HepG2 (cell line): Measurements from ENCODE around the gene CASKIN2. TPM values are rescaled to one million over a fixed set of nuclear protein-coding genes. Genes with fewer than 3 reads are reported as not detected.

Source experiments
- FOXC1 ChIP-seq: sonication (generic); formaldehyde crosslinking; IDR thresholded peaks from 2 replicates; pipeline ENCODE4 v1.8.0; 2022; ENCODE audit warnings: mild to moderate bottlenecking, missing genetic modification reagents, borderline replicate concordance
- GABPB1 ChIP-seq: IDR thresholded peaks from 2 replicates; pipeline ENCODE4 v1.6.1; 2016; ENCODE audit warnings: mild to moderate bottlenecking, missing genetic modification reagents, moderate library complexity, missing compliant biosample characterization
- GFI1 ChIP-seq: sonication (generic); formaldehyde crosslinking; IDR thresholded peaks from 2 replicates; pipeline ENCODE4 v1.5.0; 2020; ENCODE audit warnings: missing genetic modification reagents, mild to moderate bottlenecking, borderline replicate concordance
- KLF12 ChIP-seq: sonication (generic); formaldehyde crosslinking; IDR thresholded peaks from 2 replicates; pipeline ENCODE4 v1.4.0; 2020; ENCODE audit warnings: missing genetic modification reagents, borderline replicate concordance
- MATR3 ChIP-seq: sonication (generic); formaldehyde crosslinking; IDR thresholded peaks from 2 replicates; pipeline ENCODE4 v1.4.0; 2020; ENCODE audit warnings: missing genetic modification reagents
- NFIB ChIP-seq: sonication (generic); formaldehyde crosslinking; IDR thresholded peaks from 2 replicates; pipeline ENCODE4 v1.9.0; 2021; ENCODE audit warnings: missing genetic modification reagents, mild to moderate bottlenecking, borderline replicate concordance
- PRMT3 ChIP-seq: sonication (generic); formaldehyde crosslinking; IDR thresholded peaks from 2 replicates; pipeline ENCODE4 v1.8.1; 2022; ENCODE audit warnings: low read depth, mild to moderate bottlenecking, moderate library complexity, missing genetic modification reagents, borderline replicate concordance
- RBM39 ChIP-seq: fragments of 200-400 bp; formaldehyde crosslinking; IDR thresholded peaks from one replicate; pipeline ENCODE4 v1.6.1; 2018; ENCODE audit warnings: antibody characterized with exemption, mild to moderate bottlenecking, low read depth, low read length; ENCODE audit not compliant: poor library complexity, severe bottlenecking
- RELA ChIP-seq: sonication (generic); formaldehyde crosslinking; IDR thresholded peaks from 2 replicates; pipeline ENCODE4 v1.4.0; 2020; ENCODE audit warnings: missing genetic modification reagents
- SAP130 ChIP-seq: IDR thresholded peaks from 2 replicates; pipeline ENCODE4 v1.6.1; 2016; ENCODE audit warnings: low read depth
- SMYD3 ChIP-seq: sonication (generic); formaldehyde crosslinking; IDR thresholded peaks from 2 replicates; pipeline ENCODE4 v1.8.1; 2023; ENCODE audit warnings: mild to moderate bottlenecking, missing genetic modification reagents
- SOX5 ChIP-seq: IDR thresholded peaks from 2 replicates; pipeline ENCODE4 v1.6.1; 2016; ENCODE audit warnings: borderline replicate concordance
- TBX3 ChIP-seq: fragments of 450-650 bp; IDR thresholded peaks from 2 replicates; pipeline ENCODE4 v1.6.1; 2017; ENCODE audit warnings: antibody characterized with exemption, mild to moderate bottlenecking, inconsistent platforms, borderline replicate concordance
- TCF12 ChIP-seq, 2 experiments: fragments of 450-650 bp in 1 of 2; sonication (generic) in 1 of 2; formaldehyde crosslinking in 1 of 2; IDR thresholded peaks; 2 replicates each; pipeline versions ENCODE4 v1.6.1 to v1.8.0; 2017 to 2022; ENCODE audit warnings: antibody characterized with exemption in 1 of 2, mild to moderate bottlenecking in 1 of 2, missing genetic modification reagents in 1 of 2, moderate library complexity in 1 of 2
- ZC3H4 ChIP-seq: sonication (generic); formaldehyde crosslinking; IDR thresholded peaks from 2 replicates; pipeline ENCODE4 v1.4.0; 2020; ENCODE audit warnings: missing genetic modification reagents, borderline replicate concordance
- ZNF235 ChIP-seq: sonication (generic); formaldehyde crosslinking; IDR thresholded peaks from 2 replicates; pipeline ENCODE4 v1.8.1; 2023; ENCODE audit warnings: mild to moderate bottlenecking, missing genetic modification reagents, borderline replicate concordance
- ZNF350 ChIP-seq: sonication (generic); formaldehyde crosslinking; IDR thresholded peaks from 2 replicates; pipeline ENCODE4 v1.4.0; 2020; ENCODE audit warnings: mild to moderate bottlenecking, low read depth, missing genetic modification reagents, borderline replicate concordance
- ZNF446 ChIP-seq: sonication (generic); formaldehyde crosslinking; IDR thresholded peaks from 2 replicates; pipeline ENCODE4 v1.5.0; 2020; ENCODE audit warnings: mild to moderate bottlenecking, missing genetic modification reagents
- ZNF530 ChIP-seq: sonication (generic); formaldehyde crosslinking; IDR thresholded peaks from 2 replicates; pipeline ENCODE4 v1.5.0; 2020; ENCODE audit warnings: low read depth, mild to moderate bottlenecking, missing genetic modification reagents
- ZNF589 ChIP-seq: sonication (generic); formaldehyde crosslinking; conservative IDR thresholded peaks from 2 replicates; pipeline ENCODE4 v1.8.0; 2022; ENCODE audit warnings: mild to moderate bottlenecking, moderate library complexity, missing genetic modification reagents
- ZNF605 ChIP-seq: sonication (generic); formaldehyde crosslinking; IDR thresholded peaks from 2 replicates; pipeline ENCODE4 v1.8.0; 2022; ENCODE audit warnings: mild to moderate bottlenecking, missing genetic modification reagents
- ZNF615 ChIP-seq: sonication (generic); formaldehyde crosslinking; IDR thresholded peaks from 2 replicates; pipeline ENCODE4 v1.5.0; 2020; ENCODE audit warnings: mild to moderate bottlenecking, missing genetic modification reagents, borderline replicate concordance
- ZNF737 ChIP-seq: sonication (generic); formaldehyde crosslinking; IDR thresholded peaks from 2 replicates; pipeline ENCODE4 v1.5.0; 2020; ENCODE audit warnings: missing genetic modification reagents, mild to moderate bottlenecking, borderline replicate concordance
- polyA plus RNA-seq, 8 experiments: library from polyadenylated mRNA; depleted of rRNA in 3 of 8; stranded (reverse) in 7 of 8; unstranded in 1 of 8; fragments of >200 nt; fragmentation: Illumina TruSeq in 4 of 8; extraction: Trizol in 4 of 8; gene quantifications; 2 replicates each; pipeline versions ENCODE4 v1.2.1 to v1.2.3, GENCODE V29; 2011 to 2016; ENCODE audit warnings: low read depth in 4 of 8, missing spikeins in 1 of 8, mixed read lengths in 1 of 8; ENCODE audit not compliant: insufficient read depth in 1 of 8
- total RNA-seq, 5 experiments: library from RNA; depleted of rRNA; stranded (reverse); fragments of >200 nt; fragmentation: Illumina TruSeq; extraction: Trizol; gene quantifications; 2 replicates each; pipeline ENCODE4 v1.2.3, GENCODE V29; 2016; ENCODE audit warnings: low read depth in 1 of 5
- TF ChIP-seq, protein P1 (sequence below): sonication (generic); IDR thresholded peaks from 2 replicates; pipeline ENCODE4 v1.6.1; 2016; ENCODE audit warnings: low read depth, borderline replicate concordance
- TF ChIP-seq, protein P2 (sequence below): sonication (generic); formaldehyde crosslinking; IDR thresholded peaks from 2 replicates; pipeline ENCODE4 v1.4.0; 2020; ENCODE audit warnings: mild to moderate bottlenecking, missing genetic modification reagents
- TF ChIP-seq, protein P3 (sequence below): sonication (generic); formaldehyde crosslinking; IDR thresholded peaks from 2 replicates; pipeline ENCODE4 v1.5.1; 2020; ENCODE audit warnings: mild to moderate bottlenecking, missing genetic modification reagents, borderline replicate concordance

The CASKIN2 gene
- total and polyA plus RNA-seq, 2 of the 13 experiments (the other 11 are each of a cell fraction or from before 2014, with no cell fraction given): 5.2 to 7.8 TPM

DNA sequence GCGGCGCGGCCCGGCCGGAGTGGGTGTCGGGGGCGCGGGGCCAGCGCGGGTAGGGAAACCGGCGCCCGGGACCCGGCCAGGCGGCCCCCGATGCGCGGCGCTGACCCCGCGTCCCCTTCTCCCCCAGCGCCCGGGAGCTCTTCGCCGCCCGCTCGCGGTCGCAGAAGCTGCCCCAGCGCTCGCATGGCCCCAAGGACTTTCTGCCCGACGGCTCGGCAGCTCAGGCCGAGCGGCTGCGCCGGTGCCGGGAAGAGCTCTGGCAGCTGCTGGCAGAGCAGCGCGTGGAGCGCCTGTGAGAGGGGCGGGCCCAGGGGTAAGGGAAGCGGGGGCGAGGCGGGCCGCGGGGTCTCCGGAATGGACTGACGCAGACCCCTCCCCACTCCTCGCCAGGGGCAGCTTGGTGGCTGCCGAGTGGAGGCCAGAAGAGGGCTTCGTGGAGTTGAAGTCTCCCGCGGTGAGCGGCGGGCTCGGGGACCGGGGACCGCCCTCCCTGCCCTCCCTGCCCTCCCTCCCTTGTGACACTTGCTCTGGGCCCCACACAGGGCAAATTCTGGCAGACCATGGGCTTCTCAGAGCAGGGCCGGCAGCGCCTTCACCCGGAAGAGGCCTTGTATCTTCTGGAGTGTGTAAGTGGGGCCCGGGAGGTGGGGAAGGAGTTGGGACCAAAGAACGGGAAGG, 1.4 kb upstream of the CASKIN2 start (continued):
- TF ChIP-seq ZNF235 (CRISPR knock-in tag) (peak; percentile 3; the same call in 1 of the 2 replicates), ZNF615 (CRISPR knock-in tag) (no peak), ZC3H4 (CRISPR knock-in tag) (no peak), ZNF737 (0 out of 2 replicates have a peak, but pooled peaks have one; percentile 24), MATR3 (CRISPR knock-in tag) (no peak), PRMT3 (CRISPR knock-in tag) (no peak), TCF12 (IDR thresholded peaks at IDR 0.05) (no peak), TCF12 (CRISPR knock-in tag; IDR thresholded peaks at IDR 0.05) (peak; percentile 1; the same call in 1 of the 2 replicates), KLF12 (no peak), SAP130 (CRISPR knock-in tag) (peak; percentile 67), ZNF446 (no peak), RBM39 (no peak), NFIB (CRISPR knock-in tag) (no peak), ZNF589 (CRISPR knock-in tag) (peak; percentile 48; the same call in 1 of the 2 replicates), GFI1 (CRISPR knock-in tag) (0 out of 2 replicates have a peak, but pooled peaks have one; percentile 50), FOXC1 (no peak), GABPB1 (CRISPR knock-in tag) (no peak), SMYD3 (no peak), ZNF530 (CRISPR knock-in tag) (no peak), RELA (CRISPR knock-in tag) (no peak), TBX3 (no peak), SOX5 (CRISPR knock-in tag) (no peak), ZNF350 (CRISPR knock-in tag) (no peak), ZNF605 (CRISPR knock-in tag) (peak; percentile 72; the same call in 1 of the 2 replicates)
- TF ChIP-seq, protein P1, sequence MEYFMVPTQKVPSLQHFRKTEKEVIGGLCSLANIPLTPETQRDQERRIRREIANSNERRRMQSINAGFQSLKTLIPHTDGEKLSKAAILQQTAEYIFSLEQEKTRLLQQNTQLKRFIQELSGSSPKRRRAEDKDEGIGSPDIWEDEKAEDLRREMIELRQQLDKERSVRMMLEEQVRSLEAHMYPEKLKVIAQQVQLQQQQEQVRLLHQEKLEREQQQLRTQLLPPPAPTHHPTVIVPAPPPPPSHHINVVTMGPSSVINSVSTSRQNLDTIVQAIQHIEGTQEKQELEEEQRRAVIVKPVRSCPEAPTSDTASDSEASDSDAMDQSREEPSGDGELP: no peak
- TF ChIP-seq, protein P2, sequence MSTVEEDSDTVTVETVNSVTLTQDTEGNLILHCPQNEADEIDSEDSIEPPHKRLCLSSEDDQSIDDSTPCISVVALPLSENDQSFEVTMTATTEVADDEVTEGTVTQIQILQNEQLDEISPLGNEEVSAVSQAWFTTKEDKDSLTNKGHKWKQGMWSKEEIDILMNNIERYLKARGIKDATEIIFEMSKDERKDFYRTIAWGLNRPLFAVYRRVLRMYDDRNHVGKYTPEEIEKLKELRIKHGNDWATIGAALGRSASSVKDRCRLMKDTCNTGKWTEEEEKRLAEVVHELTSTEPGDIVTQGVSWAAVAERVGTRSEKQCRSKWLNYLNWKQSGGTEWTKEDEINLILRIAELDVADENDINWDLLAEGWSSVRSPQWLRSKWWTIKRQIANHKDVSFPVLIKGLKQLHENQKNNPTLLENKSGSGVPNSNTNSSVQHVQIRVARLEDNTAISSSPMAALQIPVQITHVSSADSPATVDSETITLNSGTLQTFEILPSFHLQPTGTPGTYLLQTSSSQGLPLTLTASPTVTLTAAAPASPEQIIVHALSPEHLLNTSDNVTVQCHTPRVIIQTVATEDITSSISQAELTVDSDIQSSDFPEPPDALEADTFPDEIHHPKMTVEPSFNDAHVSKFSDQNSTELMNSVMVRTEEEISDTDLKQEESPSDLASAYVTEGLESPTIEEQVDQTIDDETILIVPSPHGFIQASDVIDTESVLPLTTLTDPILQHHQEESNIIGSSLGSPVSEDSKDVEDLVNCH (CRISPR knock-in tag): no peak
- TF ChIP-seq, protein P3, sequence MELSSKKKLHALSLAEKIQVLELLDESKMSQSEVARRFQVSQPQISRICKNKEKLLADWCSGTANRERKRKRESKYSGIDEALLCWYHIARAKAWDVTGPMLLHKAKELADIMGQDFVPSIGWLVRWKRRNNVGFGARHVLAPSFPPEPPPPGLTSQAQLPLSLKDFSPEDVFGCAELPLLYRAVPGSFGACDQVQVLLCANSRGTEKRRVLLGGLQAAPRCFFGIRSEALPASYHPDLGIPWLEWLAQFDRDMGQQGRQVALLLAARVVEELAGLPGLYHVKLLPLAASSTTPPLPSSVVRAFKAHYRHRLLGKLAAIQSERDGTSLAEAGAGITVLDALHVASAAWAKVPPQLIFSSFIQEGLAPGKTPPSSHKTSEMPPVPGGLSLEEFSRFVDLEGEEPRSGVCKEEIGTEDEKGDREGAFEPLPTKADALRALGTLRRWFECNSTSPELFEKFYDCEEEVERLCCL (CRISPR knock-in tag): no peak
